ENCODE measurements around the gene CRYM.
"Not testable (repeated sequence)": the region's sequence is repeated elsewhere in the genome, so short reads cannot be mapped to it uniquely, and the experiment has no call there.

The CRYM gene

GRCh38 chr16:21277045-21277926, 804 bp downstream of the CRYM start:
- DNase-seq, result no peak

DNA sequence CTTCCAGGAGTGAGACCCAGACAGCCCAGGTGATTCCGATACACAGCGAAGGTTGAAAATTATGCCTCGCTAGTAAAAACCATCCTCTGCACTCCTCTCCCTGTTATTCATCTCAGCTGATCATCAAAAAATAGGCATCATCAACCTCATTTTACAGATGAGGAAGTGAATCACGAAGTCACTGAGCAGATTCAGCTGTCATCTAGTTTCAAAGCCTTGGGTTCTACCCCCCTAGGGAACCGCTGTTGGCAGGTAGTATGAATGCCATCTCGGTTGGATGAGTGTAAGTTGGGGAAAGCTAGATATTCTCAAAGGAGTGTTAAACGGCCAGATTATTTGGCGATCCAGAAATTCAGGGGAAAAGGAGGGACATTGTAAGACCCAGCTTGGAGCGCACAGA, 2.0 kb downstream of the CRYM start:
- DNase-seq, result no peak

DNA sequence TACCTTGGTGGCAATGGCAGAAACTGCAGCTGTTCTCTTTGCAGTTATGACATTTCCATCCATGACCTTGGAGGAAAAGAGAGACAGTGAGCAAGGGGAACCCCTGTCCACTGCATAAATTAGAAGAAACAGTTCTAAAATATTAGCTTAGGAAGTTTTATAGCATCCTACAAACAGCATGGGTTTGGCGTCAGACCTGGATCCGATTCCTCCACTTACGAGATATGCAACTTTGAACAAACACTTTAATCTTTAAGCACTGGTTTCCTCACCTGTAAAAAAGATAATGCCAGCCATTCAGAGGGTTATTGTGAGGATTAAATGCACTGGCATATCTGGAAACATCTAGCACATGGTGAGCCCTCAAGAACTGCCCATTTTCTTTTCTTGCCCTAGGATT, 2.6 kb downstream of the CRYM start:
- no peak for DNase-seq

DNA sequence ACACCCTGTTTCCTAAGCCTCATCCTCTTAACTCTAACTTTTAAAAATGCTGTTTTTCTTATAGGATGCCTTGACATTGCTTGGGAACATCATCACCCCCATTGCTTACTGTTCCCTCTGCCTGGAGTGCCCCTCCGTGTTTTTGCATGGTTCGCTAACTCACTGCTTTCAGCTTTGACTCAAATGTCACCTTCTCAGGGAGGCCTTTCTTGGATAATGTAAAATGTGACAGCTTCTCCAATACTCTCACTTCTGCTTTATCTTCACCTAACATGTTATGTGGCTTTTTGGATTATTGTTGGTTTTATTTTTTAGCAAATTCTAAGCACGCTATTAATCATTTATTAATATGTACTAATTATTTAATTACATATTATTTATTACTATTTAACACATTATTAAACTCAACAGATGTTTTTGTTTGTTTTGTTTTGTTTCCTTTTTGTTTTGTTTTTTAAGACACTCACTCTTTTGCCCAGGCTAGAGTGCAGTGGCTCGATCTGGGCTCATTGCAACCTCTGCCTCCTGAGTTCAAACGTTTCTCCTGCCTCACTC, 3.8 kb downstream of the CRYM start:
- DNase-seq, result no peak

DNA sequence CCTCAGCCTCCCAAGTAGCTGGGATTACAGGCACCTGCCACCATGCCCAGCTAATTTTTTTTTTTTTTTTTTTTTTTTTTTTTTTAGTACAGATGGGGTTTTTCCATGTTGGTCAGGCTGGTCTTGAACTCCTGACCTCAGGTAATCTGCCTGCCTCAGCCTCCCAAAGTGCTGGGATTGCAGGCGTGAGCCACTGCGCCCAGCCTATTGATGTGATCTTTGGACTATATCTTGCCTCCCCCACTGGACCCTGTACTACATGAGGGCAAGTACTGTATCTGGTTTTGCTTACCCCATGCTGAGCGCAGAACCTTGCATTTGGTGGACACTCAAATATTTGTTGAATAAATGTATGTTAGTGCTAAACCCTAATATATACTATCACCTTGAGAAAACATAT, 5.3 kb downstream of the CRYM start:
- not testable (repeated sequence) for DNase-seq

- DNase-seq, result no peak
Measured at GRCh38 chr16:21272253-21272652, 5.8 kb downstream of the CRYM start.

DNA sequence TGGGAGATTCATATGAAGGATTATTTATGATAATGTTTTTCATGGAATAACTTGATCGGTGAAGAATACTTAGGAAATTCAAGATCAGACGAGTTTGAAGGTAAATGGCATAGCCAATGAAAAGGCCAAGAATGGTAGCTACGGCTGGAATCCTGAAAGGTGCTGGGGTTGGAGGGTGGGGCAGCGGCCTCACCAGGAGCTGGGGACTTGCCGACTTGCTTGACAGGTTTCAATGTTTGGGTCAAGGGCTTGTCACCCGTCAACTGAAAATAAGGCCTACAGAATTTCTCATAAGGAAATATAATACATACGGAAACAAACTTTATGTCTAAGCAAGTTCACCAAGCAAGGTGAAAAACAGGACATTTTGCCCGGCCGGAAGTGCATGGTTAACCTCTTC, 9.9 kb downstream of the CRYM start:
- DNase-seq, result no peak

DNA sequence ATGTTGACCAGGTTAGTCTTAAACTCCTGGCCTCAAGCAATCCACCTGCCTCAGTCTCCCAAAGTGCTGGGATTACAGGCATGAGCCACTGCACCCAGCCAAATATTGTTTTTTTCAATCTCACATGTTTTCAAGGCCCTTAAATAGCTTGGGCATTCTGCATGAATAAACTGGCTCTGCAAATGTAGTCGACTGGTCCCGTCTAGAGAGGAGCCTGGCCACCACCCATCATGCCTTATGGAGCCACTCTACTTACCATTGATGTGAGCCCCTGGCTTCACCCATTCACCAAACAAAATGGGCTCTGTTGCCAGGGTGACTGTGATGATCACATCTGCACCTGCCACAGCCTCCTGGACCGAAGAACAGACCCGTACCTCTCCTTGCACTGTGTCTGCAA, 10.8 kb downstream of the CRYM start:
- DNase-seq, result no peak

GRCh38 chr16:21265104-21265837, 12.8 kb downstream of the CRYM start:
- DNase-seq, result no peak

GRCh38 chr16:21264571-21265036, 13.5 kb downstream of the CRYM start:
- no peak for DNase-seq

- no peak for DNase-seq
Measured at GRCh38 chr16:21263640-21264570, 14.2 kb downstream of the CRYM start.

DNA sequence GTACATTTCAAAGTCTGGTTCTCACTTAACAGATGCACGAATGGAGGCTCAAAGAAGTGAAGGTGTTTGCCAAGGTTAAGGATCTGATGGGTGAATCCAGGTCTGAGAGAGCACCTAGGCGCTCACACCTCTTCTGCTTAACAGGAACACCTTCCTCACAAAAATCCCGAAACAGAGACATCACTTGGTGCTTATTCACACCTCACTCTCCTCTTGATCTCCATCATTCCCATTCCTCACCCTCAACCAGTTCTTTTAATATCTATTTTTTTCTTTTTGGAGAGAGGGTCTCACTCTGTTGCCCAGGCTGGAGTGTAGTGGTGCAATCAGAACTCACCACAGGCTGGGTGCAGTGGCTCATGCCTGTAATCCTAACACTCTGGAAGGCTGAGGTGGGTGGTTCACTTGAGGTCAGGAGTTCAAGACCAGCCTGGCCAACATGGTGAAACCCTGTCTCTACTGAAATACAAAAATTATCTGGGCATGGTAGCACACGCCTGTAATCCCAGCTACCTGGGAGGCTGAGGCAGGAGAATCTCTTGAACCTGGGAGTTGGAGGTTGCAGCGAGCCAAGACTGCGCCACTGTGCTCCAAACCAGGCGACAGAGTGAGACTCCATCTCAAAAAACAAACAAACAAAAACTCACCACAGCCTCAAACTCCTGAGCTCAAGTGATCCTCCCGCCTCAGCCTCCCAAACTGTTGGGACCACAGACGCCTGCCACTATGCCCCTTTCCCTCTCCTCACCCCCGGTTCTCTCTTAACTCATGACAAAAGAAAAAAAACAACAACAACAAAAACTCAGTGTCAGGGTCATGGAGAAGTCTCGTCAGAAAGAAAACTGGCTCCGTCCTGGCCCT, 15.1 kb downstream of the CRYM start:
- no peak for DNase-seq

GRCh38 chr16:21260870-21261791, 17.0 kb downstream of the CRYM start:
- DNase-seq, result no peak

GRCh38 chr16:21257284-21257683, 20.8 kb downstream of the CRYM start:
- no peak for DNase-seq

GRCh38 chr16:21256636-21257035, 21.5 kb downstream of the CRYM start:
- DNase-seq, result no peak

- DNase-seq, result no peak
Measured at GRCh38 chr16:21253470-21253869, 24.6 kb downstream of the CRYM start.

DNA sequence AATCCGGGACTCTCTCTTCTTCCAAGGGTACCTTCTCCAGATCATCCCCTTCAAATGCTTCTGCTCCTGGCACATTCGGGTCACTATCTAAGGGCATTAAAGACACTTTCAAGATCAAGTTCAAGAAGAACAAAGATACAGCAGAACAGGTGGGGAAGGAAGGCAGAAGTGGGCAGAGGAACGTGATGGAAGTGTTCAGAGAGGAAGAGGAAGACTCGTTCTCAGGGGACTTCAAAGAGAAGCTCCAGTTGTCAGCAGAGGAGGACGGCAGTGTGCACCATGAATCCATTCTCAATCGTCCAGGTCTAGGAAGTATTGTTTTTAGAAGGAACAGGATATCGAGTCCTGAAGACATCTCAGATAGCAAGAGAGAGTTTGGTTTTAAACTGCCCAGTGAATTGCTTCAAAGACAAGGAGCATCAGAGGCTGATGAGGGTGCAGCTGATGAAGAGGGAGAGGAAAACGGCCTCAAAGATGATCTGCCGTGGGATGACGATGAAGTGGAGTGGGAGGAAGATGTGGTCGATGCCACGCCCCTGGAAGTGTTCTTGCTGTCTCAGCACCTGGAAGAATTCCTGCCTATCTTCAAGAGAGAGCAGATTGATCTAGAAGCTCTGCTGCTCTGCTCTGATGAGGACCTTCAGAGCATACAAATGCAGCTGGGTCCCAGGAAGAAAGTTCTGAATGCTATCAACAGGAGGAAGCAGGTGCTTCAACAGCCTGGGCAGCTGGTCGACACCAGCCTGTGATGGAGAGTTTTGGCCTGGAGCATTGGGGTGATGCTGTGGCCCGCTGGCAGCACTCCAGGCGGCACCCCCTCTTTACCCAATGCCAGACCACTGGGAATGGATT, 27.8 kb downstream of the CRYM start:
- no peak for DNase-seq

DNA sequence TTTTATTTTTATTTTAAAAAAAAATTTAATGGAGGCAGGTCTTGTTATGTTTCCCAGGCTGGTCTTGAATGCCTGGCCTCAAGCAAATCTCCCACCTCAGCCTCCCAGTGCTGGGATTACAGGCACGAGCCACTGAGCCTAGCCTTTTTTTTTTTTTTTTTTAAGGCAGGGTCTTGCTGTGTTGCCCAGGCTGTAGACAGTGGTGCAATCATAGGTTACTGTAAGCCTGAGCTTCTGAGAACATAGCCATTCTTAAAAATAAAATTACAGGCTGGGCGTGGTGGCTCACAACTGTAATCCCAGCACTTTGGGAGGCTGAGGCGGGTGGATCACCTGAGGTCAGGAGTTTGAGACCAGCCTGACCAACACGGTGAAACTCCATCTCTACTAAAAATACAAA, 29.9 kb downstream of the CRYM start:
- not testable (repeated sequence) for DNase-seq

DNA sequence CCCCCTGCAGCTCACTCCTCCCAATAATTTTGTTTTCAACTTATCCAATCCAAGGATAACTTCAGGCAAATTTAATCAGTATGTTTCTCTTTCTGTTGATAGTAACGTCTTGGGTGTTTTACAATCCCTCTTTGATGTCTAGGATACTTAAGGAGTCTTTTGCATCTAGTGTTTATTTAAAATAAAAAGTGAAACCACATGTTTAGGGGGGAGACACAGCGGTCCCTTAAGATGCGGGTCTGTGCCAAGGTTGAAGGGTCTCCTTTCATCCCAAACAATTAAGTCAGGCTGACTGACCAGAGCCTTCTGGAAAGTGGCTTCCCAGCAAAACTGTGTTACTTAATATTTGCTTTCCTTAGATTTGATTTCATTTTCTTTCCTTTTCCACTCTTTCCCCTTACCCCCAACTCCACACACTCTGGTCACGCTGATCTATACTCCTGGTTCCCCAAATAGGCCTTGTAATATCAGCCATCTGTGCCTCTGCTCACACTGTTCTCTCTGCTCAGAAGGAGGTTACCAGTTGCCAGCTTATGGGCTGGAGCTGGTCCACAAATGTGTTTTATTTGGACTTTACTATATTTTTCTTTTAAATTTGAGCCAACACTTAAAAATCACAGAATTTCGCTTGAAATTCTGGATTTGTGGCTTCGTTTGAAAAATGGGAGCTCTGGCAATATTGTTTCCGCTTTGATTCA, 33.4 kb downstream of the CRYM start:
- DNase-seq, result no peak
